Activated naive CD8-positive, alpha-beta T cell treated with anti-CD3 and anti-CD28 coated beads, Interleukin-2, amount 10 ng/mL, durations not matched to agents 7 days and 5 days (primary cell): ENCODE measurements around the gene OR6C6. TPM values are rescaled to one million over a fixed set of nuclear protein-coding genes. Genes with fewer than 3 reads are reported as not detected.
"Not testable (repeated sequence)": the region's sequence is repeated elsewhere in the genome, so short reads cannot be mapped to it uniquely, and the experiment has no call there.

Experiments used
- ATAC-seq: fragments of 150-1000 bp; cut with Tn5 transposase; one replicate; pipeline ENCODE4 v1.10.0; 2021; ENCODE audit warnings: low read depth, moderate library complexity
- POLR2A ChIA-PET: fragments of 350-600 bp; sonication (Branson Sonifier 250); formaldehyde crosslinking; loops from one replicate; lab custom pipeline; 2021; ENCODE audit warnings: antibody characterized with exemption; lab: Charles Lee
- DNase-seq: peaks from one replicate; pipeline ENCODE4 v3.0.0; 2021
- H3K27ac Mint-ChIP-seq: one replicate; pipeline ENCODE4 v1.8.0; 2022; ENCODE audit warnings: mild to moderate bottlenecking, mixed read lengths
- H3K27me3 Mint-ChIP-seq: one replicate; pipeline ENCODE4 v1.8.0; 2022; ENCODE audit warnings: mild to moderate bottlenecking, moderate library complexity, mixed read lengths
- H3K36me3 Mint-ChIP-seq: one replicate; pipeline ENCODE4 v1.8.0; 2021; ENCODE audit warnings: mild to moderate bottlenecking, mixed read lengths
- H3K4me1 Mint-ChIP-seq: one replicate; pipeline ENCODE4 v1.8.0; 2021; ENCODE audit warnings: mixed read lengths
- H3K4me3 Mint-ChIP-seq: one replicate; pipeline ENCODE4 v1.8.0; 2022; ENCODE audit warnings: mild to moderate bottlenecking, moderate library complexity, mixed read lengths
- H3K9me3 Mint-ChIP-seq: one replicate; pipeline ENCODE4 v1.8.0; 2021; ENCODE audit warnings: mixed read lengths
- total RNA-seq, 2 experiments: library from RNA; stranded (reverse); gene quantifications; one replicate each; pipeline ENCODE4 v1.2.3, GENCODE V29; 2021

Gene OR6C6
- not detected for total RNA-seq

- Mint-ChIP-seq H3K36me3 (no peaks in the 10 kb centered on the region), H3K27ac (no peak within 1 kb of the TSS), H3K9me3 (no peaks in the 10 kb centered on the region), H3K4me1 (no peaks in the 10 kb centered on the region), H3K4me3 (no peak within 1 kb of the TSS), H3K27me3 (peaks cover 7% of the 10 kb centered on the region)
- DNase-seq, result no peak
- POLR2A ChIA-PET, result no interaction called here
- ATAC-seq, result no peak
Observed at GRCh38 chr12:55296469-55296868, at the start of gene OR6C6. OR6C6 (minus strand) TSS chr12:55296569; CDS start chr12:55295232, 1,337 bp downstream.

DNA sequence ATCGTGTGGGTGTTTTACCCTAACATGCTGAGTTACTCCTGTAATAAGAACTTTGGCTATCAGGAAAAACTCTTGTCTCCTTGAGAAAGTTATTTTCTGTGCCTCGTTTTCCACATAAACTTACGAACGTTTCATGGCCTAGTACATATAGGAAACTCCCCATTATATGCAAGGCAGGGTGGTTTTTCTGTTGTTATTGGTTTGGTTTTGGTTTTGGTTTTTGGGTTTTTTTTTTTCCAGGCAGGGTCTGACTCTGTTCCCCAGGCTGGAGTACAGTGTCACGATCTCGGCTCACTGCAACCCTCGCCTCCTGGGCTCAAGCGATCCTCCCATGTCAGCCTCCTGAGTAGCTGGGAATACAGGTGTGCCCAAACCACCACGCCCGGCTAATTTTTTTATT, 39.6 kb upstream of the OR6C6 start:
- H3K9me3 Mint-ChIP-seq, result no peaks in the 10 kb centered on the region
- H3K4me3 Mint-ChIP-seq, result no peak overlapping the region
- H3K27ac Mint-ChIP-seq, result no peak overlapping the region
- H3K4me1 Mint-ChIP-seq, result no peaks in the 10 kb centered on the region
- peaks cover 10% of the 10 kb centered on the region for H3K27me3 Mint-ChIP-seq
- POLR2A ChIA-PET, result no interaction called here
- H3K36me3 Mint-ChIP-seq, result no peaks in the 10 kb centered on the region
- DNase-seq, result no peak
- ATAC-seq, result no peak

DNA sequence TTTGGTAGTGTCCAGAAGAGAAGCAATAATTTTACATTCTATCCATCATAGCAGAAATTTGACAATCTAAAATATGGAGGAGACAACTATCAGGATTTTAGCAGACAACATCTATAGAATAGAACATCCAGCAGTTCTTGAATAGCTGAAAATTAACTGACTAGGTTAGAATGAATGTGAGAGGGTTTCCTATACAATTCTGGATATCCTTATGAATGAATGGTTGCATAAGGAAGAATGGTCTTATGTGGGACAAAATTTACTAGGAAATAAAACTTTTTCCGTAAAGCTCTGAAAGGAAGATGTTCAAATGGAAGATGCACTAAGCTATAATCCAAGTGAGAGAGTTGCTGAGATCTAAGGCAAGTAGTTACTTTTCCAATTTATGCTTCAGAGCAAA, 34.1 kb upstream of the OR6C6 start, which contains the start of gene OR6C3:
Gene OR6C3 (plus strand): TSS at position 301 of the 400 bp plus-strand sequence. CDS start 955 bp downstream, outside the sequence.
- ATAC-seq (no peak), DNase-seq (no peak)
- Mint-ChIP-seq H3K36me3 (no peaks in the 10 kb centered on the region), H3K4me1 (no peaks in the 10 kb centered on the region), H3K27ac (no peak within 1 kb of the TSS), H3K27me3 (peaks cover 9% of the 10 kb centered on the region), H3K4me3 (no peak within 1 kb of the TSS), H3K9me3 (no peaks in the 10 kb centered on the region)
- POLR2A ChIA-PET, result no interaction called here

DNA sequence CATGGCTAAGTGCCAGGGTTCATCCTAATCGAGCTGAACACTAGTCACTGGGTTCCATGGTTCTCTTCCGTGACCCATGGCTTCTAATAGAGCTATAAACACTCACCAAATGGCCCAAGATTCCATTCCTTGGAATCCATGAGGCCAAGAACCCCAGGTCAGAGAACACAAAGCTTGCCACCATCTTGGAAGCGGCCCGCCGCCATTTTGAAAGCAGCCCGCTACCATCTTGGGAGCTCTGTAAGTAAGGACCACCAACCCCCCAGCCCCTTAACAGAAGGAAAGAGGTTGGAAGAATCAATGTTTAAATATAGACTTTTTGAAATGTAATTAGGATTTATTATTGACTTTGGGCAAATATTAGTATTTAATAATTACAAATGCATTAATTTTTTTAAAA, 29.4 kb upstream of the OR6C6 start:
- H3K4me3 Mint-ChIP-seq, H3K27me3 Mint-ChIP-seq, H3K4me1 Mint-ChIP-seq, H3K9me3 Mint-ChIP-seq, ATAC-seq, H3K27ac Mint-ChIP-seq, POLR2A ChIA-PET, H3K36me3 Mint-ChIP-seq, DNase-seq: not testable (repeated sequence)

- H3K9me3 Mint-ChIP-seq, result no peaks in the 10 kb centered on the region
- DNase-seq (no peak), ATAC-seq (no peak)
- no peak overlapping the region for H3K4me3 Mint-ChIP-seq
- POLR2A ChIA-PET, result no interaction called here
- H3K36me3 Mint-ChIP-seq, result no peaks in the 10 kb centered on the region
- no peak overlapping the region for H3K27ac Mint-ChIP-seq
- H3K4me1 Mint-ChIP-seq, result no peaks in the 10 kb centered on the region
- H3K27me3 Mint-ChIP-seq, result peaks cover 9% of the 10 kb centered on the region
Observed at GRCh38 chr12:55320201-55320600, 23.8 kb upstream of the OR6C6 start.

DNA sequence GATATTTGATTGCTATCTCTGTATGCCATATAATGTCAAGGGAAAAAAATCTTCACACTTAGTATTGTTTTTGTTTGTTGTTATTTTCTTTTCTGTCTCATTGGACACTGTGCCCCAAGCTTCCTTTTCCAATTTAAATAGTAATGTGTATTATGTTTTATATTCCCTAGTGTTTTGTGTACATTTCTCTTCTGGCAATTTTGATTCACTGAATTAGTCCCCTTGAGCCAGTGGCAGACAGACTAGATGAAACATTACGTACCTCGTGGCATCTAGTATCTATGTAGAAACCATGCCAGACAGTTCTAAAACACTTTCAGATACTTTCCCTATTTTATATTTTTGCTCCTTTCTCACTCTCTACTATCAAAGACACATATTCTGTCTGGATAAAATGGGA, 17.7 kb upstream of the OR6C6 start, which contains the start of gene OR6C1:
Gene OR6C1 (plus strand): TSS at position 301 of the 400 bp plus-strand sequence. CDS start 6,257 bp downstream, outside the sequence.
- no peaks in the 10 kb centered on the region for H3K36me3 Mint-ChIP-seq
- no peak for DNase-seq
- no peaks in the 10 kb centered on the region for H3K4me1 Mint-ChIP-seq
- peaks cover 11% of the 10 kb centered on the region for H3K27me3 Mint-ChIP-seq
- POLR2A ChIA-PET, result no interaction called here
- H3K27ac Mint-ChIP-seq, result no peak within 1 kb of the TSS
- no peaks in the 10 kb centered on the region for H3K9me3 Mint-ChIP-seq
- H3K4me3 Mint-ChIP-seq, result no peak within 1 kb of the TSS
- ATAC-seq, result no peak

DNA sequence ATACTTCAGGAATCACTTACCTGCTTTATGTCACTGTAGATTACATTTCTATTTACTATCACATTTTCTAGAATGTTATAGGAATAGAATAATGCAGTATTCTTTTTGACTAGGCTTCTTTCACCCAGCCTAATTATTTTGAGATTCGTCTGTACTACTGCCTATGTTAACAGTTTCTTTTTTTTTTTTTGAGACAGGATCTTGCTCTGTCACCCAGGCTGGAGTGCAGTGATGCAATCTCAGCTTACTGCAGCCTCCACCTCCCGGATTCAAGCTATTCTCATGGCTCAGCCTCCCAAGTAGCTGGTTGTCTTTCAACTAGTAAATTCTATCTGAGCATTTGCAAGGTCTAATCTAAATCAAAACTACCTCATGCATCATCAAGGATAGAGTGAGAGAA, 6.4 kb downstream of the OR6C6 start:
- POLR2A ChIA-PET, result no interaction called here
- no peak overlapping the region for H3K4me3 Mint-ChIP-seq
- peaks cover 9% of the 10 kb centered on the region for H3K27me3 Mint-ChIP-seq
- ATAC-seq (no peak), DNase-seq (no peak)
- H3K4me1 Mint-ChIP-seq, result no peaks in the 10 kb centered on the region
- H3K36me3 Mint-ChIP-seq, result no peaks in the 10 kb centered on the region
- no peaks in the 10 kb centered on the region for H3K9me3 Mint-ChIP-seq
- no peak overlapping the region for H3K27ac Mint-ChIP-seq

GRCh38 chr12:55280991-55281390, 15.4 kb downstream of the OR6C6 start:
- Mint-ChIP-seq H3K4me1 (no peaks in the 10 kb centered on the region), H3K27ac (no peak overlapping the region), H3K4me3 (no peak overlapping the region), H3K27me3 (peaks cover 12% of the 10 kb centered on the region), H3K36me3 (no peaks in the 10 kb centered on the region), H3K9me3 (no peaks in the 10 kb centered on the region)
- ATAC-seq, result no peak
- POLR2A ChIA-PET, result no interaction called here
- DNase-seq, result no peak

DNA sequence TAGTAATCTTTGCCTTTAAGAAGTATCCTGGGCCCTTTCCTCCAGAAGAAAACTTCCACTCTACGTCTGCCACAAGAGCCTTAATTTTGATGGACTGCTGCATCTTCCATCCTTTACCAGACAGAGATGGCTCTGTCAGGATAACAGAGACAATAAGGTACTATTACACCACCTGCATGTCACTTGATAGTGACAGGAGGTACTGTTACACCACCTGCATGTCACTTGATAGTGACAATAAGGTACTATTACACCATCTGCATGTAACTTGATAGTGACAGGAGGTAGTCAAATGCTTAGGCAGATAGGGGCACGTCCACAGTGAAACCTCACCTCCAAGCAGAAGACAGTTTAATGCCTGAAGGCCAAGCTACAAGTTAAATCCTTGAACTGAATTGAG, 38.1 kb downstream of the OR6C6 start:
- DNase-seq (no peak), ATAC-seq (no peak)
- no peak overlapping the region for H3K4me3 Mint-ChIP-seq
- H3K4me1 Mint-ChIP-seq, result no peaks in the 10 kb centered on the region
- POLR2A ChIA-PET, result no interaction called here
- peaks cover 12% of the 10 kb centered on the region for H3K27me3 Mint-ChIP-seq
- no peak overlapping the region for H3K27ac Mint-ChIP-seq
- H3K9me3 Mint-ChIP-seq, result no peaks in the 10 kb centered on the region
- H3K36me3 Mint-ChIP-seq, result no peaks in the 10 kb centered on the region

- no peaks in the 10 kb centered on the region for H3K9me3 Mint-ChIP-seq
- peaks cover 14% of the 10 kb centered on the region for H3K27me3 Mint-ChIP-seq
- no peak overlapping the region for H3K27ac Mint-ChIP-seq
- DNase-seq (no peak), ATAC-seq (no peak)
- H3K36me3 Mint-ChIP-seq, result no peaks in the 10 kb centered on the region
- no peak overlapping the region for H3K4me3 Mint-ChIP-seq
- H3K4me1 Mint-ChIP-seq, result no peaks in the 10 kb centered on the region
- POLR2A ChIA-PET, result no interaction called here
Observed at GRCh38 chr12:55256831-55257230, 39.5 kb downstream of the OR6C6 start.

GRCh38 chr12:55253281-55253680, 43.1 kb downstream of the OR6C6 start:
- no peak overlapping the region for H3K4me3 Mint-ChIP-seq
- H3K4me1 Mint-ChIP-seq, result no peaks in the 10 kb centered on the region
- POLR2A ChIA-PET, result no interaction called here
- ATAC-seq (no peak), DNase-seq (no peak)
- H3K9me3 Mint-ChIP-seq, result no peaks in the 10 kb centered on the region
- H3K27me3 Mint-ChIP-seq, result peaks cover 8% of the 10 kb centered on the region
- no peaks in the 10 kb centered on the region for H3K36me3 Mint-ChIP-seq
- no peak overlapping the region for H3K27ac Mint-ChIP-seq

DNA sequence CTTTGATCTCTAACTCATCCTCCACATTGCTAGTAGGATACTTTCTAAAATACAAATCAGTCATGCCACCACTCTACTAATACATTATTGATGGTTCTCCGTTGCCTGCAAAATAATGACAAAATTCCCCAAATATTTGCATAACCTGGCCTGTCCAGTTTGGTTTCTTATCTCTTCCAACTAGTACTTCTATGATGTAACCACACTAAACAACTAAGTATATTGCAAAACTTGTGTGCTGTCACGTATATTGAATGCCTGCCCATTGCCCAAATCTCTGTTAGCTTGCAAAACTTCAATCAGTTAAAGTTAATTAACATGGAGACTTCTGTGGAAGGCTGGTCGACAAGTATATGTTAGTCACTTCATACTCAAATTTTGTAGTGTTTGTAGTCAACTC, 45.4 kb downstream of the OR6C6 start:
- peaks cover 15% of the 10 kb centered on the region for H3K27me3 Mint-ChIP-seq
- no peak for DNase-seq
- H3K27ac Mint-ChIP-seq, result no peak overlapping the region
- POLR2A ChIA-PET, result no interaction called here
- no peaks in the 10 kb centered on the region for H3K36me3 Mint-ChIP-seq
- ATAC-seq, result no peak
- no peaks in the 10 kb centered on the region for H3K4me1 Mint-ChIP-seq
- no peaks in the 10 kb centered on the region for H3K9me3 Mint-ChIP-seq
- H3K4me3 Mint-ChIP-seq, result no peak overlapping the region

DNA sequence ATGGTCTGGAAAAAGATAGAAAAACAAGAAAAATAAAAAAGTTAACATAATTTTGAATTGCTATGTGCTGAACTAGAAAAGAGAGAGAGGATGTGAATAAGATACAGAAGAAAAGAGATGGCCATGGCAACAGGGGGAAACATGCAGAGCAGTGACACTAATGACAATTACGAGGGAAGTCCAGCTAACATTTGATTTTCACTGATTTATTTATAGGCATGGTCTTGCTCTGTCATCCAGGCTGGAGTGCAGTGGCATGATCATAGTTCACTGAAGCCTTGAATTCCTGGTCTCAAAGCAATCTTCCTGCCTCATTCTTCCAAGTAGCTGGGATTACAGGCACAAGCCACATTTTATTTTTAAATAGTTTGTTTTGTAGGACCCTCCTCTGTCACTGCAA, 50.2 kb downstream of the OR6C6 start:
- H3K4me3 Mint-ChIP-seq, result no peak overlapping the region
- H3K4me1 Mint-ChIP-seq, result no peaks in the 10 kb centered on the region
- POLR2A ChIA-PET, result no interaction called here
- peaks cover 13% of the 10 kb centered on the region for H3K27me3 Mint-ChIP-seq
- no peak overlapping the region for H3K27ac Mint-ChIP-seq
- no peaks in the 10 kb centered on the region for H3K36me3 Mint-ChIP-seq
- DNase-seq, result no peak
- no peak for ATAC-seq
- no peaks in the 10 kb centered on the region for H3K9me3 Mint-ChIP-seq

GRCh38 chr12:55244309-55244708, 52.1 kb downstream of the OR6C6 start, which contains the start of gene OR6C74:
OR6C74 (plus strand) TSS chr12:55244609; CDS start chr12:55247288, 2,679 bp downstream.
- Mint-ChIP-seq H3K27ac (no peak within 1 kb of the TSS), H3K4me3 (no peak within 1 kb of the TSS), H3K27me3 (peaks cover 10% of the 10 kb centered on the region), H3K9me3 (no peaks in the 10 kb centered on the region), H3K36me3 (no peaks in the 10 kb centered on the region), H3K4me1 (no peaks in the 10 kb centered on the region)
- POLR2A ChIA-PET, result no interaction called here
- DNase-seq (no peak), ATAC-seq (no peak)
